Muscle layer of colon (tissue), 2 donors: ENCODE measurements around the gene SLC24A3.

Experiments used
- H3K27ac ChIP-seq: one replicate; pipeline ENCODE4 v1.7.0; 2013; ENCODE audit warnings: low read depth, mild to moderate bottlenecking, low read length, moderate library complexity
- H3K27me3 ChIP-seq, 2 donors: one replicate each; pipeline ENCODE4 v1.7.0; 2013; ENCODE audit warnings: low read length in 2 of 2, mild to moderate bottlenecking in 2 of 2; ENCODE audit not compliant: insufficient read depth in 2 of 2, control insufficient read depth in 1 of 2
- H3K36me3 ChIP-seq: one replicate; pipeline ENCODE4 v1.7.0; 2013; ENCODE audit warnings: mild to moderate bottlenecking, low read length; ENCODE audit not compliant: insufficient read depth
- H3K4me1 ChIP-seq: one replicate; pipeline ENCODE4 v1.7.0; 2013; ENCODE audit warnings: mild to moderate bottlenecking, low read length; ENCODE audit not compliant: insufficient read depth
- H3K4me3 ChIP-seq, 2 donors: one replicate each; pipeline ENCODE4 v1.7.0; 2013; ENCODE audit warnings: low read length in 2 of 2, low read depth in 1 of 2, mild to moderate bottlenecking in 1 of 2, moderate library complexity in 1 of 2
- H3K9ac ChIP-seq: one replicate; pipeline ENCODE4 v1.7.0; 2013; ENCODE audit warnings: low read length
- H3K9me3 ChIP-seq: one replicate; pipeline ENCODE4 v1.7.0; 2013; ENCODE audit warnings: mild to moderate bottlenecking, low read length
- donor health status: abdominal sarcoma.
- donor health status: Adenocarcinoma of cecum.

Gene SLC24A3

DNA sequence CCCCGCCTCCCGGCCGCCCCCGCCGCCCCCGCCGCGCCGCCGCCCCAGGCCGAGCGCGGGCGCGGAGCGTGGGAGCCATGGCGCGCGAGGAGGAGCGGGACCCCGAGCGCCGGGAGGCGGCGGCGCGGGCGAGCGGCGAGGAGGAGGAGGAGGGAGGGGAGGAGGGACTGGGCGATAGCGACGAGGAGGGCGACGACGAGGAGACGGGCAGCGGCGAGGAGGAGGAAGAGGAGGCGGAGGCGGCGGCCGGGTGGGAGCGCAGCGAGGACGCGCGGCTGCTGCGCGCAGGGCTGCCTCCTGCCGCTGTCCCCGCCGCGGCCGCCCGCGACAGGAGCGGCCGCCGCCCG, at the start of gene SLC24A3:
Gene SLC24A3, plus strand, starts transcription at position 174 of the 347 bp plus-strand sequence.
- no peaks in the 10 kb centered on the region for H3K36me3 ChIP-seq
- H3K9me3 ChIP-seq, result no peaks in the 10 kb centered on the region
- H3K27ac ChIP-seq, result peak within 1 kb of the TSS; percentile 82
- no peaks in the 10 kb centered on the region for H3K27me3 ChIP-seq
- peak within 1 kb of the TSS; percentile 52 for H3K9ac ChIP-seq
- H3K4me3 ChIP-seq, result peak within 1 kb of the TSS; percentile 71 to 73
- peaks cover 22% of the 10 kb centered on the region for H3K4me1 ChIP-seq

GRCh38 chr20:19170148-19170547, 42.3 kb upstream of the SLC24A3 start:
- Histone ChIP-seq H3K9ac (no peak overlapping the region), H3K4me3 (no peak overlapping the region), H3K27me3 (no peaks in the 10 kb centered on the region), H3K36me3 (no peaks in the 10 kb centered on the region), H3K4me1 (no peaks in the 10 kb centered on the region), H3K9me3 (no peaks in the 10 kb centered on the region), H3K27ac (no peak overlapping the region)

GRCh38 chr20:19172637-19173036, 39.8 kb upstream of the SLC24A3 start:
- H3K27me3 ChIP-seq, result no peaks in the 10 kb centered on the region

DNA sequence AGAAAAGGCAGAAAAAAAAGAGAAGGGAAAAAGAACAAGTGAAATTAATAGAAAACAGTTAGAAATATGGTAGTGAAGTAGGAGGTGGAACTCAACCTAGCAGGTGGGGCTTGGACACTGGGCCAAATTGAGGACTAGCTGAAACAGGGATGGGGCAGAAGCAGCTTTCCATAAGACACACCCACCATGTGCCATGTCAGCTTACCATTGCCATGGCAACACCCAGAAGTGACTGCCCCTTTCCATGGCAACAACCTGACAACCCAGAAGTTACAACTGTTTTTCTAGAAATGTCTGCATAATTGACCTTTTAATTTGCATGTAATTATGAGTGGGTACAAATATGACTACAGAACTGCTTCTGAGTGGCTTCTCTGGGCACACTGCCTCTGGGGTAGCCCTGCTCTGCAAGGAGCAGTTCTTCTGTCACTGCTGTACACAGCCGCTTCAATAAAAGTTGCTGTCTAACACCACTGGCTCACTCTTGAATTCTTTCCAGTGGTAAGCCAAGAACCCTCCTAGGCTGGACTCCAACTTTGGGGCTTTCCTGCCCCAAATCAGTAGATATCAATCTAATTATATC, 35.9 kb upstream of the SLC24A3 start:
- Histone ChIP-seq H3K27me3 (no peaks in the 10 kb centered on the region), H3K4me1 (no peaks in the 10 kb centered on the region), H3K4me3 (no peak overlapping the region), H3K9ac (no peak overlapping the region), H3K27ac (no peak overlapping the region), H3K9me3 (no peaks in the 10 kb centered on the region), H3K36me3 (no peaks in the 10 kb centered on the region)

More at GRCh38 chr20:19172637-19173036, 39.8 kb upstream of the SLC24A3 start:
- H3K27ac ChIP-seq, result no peak overlapping the region
- no peaks in the 10 kb centered on the region for H3K9me3 ChIP-seq
- H3K4me3 ChIP-seq, result no peak overlapping the region
- no peak overlapping the region for H3K9ac ChIP-seq
- no peaks in the 10 kb centered on the region for H3K36me3 ChIP-seq
- no peaks in the 10 kb centered on the region for H3K4me1 ChIP-seq

DNA sequence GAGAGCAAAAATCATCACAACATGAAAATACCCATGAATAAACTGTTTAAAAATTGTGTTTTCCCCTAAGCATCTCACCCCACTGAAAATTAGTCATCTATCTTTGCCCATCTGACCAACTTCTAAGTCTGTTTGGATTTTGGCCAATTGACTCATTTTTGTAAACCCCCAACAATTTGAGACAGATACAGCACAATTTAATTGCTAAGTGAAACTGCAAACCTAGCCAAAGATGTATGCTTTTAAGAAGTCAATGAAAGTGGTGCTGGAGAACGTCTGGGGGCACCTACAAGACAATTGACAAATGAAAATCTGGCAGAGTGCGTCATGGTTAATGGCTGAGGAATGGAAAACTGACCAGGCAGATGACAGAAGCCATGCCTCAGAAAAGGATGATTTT, 30.9 kb upstream of the SLC24A3 start:
- no peaks in the 10 kb centered on the region for H3K4me1 ChIP-seq
- H3K9ac ChIP-seq, result no peak overlapping the region
- H3K27me3 ChIP-seq, result no peaks in the 10 kb centered on the region
- H3K36me3 ChIP-seq, result no peaks in the 10 kb centered on the region
- H3K4me3 ChIP-seq, result no peak overlapping the region
- no peaks in the 10 kb centered on the region for H3K9me3 ChIP-seq
- H3K27ac ChIP-seq, result no peak overlapping the region

DNA sequence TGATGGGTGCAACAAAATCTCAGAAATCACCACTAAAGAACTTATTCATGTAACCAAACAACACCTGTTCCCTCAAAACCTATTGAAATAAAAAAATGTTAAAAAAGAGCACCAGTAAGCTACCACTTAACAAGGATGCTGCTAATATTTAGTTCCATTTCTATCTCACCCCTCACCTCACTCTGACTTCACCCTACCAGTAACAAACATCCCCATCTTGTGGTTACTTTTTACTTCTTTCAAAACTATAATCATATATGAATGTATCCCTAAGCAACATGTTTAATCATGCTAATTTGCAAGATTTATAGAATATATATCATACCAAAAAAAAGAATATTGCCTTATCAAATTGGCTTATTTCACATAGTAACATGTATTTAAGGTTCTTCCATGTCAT, 27.4 kb upstream of the SLC24A3 start:
- Histone ChIP-seq H3K4me3 (no peak overlapping the region), H3K9me3 (no peaks in the 10 kb centered on the region), H3K36me3 (no peaks in the 10 kb centered on the region), H3K27ac (no peak overlapping the region), H3K4me1 (no peaks in the 10 kb centered on the region), H3K9ac (no peak overlapping the region), H3K27me3 (no peaks in the 10 kb centered on the region)

DNA sequence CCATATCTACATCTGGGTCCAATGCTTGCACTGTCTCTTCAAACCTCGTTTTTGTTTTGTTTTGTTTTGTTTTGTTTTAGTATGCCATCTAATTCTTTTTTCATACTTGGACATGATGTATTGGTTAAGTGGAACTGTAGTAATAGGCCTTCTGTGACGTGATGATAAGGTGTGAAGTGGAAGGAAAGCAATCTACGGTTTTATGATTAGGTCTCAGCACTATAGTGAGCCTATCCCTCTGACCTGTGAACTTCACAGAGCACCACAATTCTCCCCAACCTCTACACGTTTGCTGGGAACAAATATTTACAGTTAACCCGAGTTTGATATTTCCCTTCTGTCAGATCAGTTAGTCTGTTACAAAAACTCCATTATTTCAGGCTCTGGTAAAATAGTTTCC, 19.1 kb upstream of the SLC24A3 start:
- Histone ChIP-seq H3K4me1 (no peaks in the 10 kb centered on the region), H3K9me3 (no peaks in the 10 kb centered on the region), H3K9ac (no peak overlapping the region), H3K4me3 (no peak overlapping the region), H3K27me3 (no peaks in the 10 kb centered on the region), H3K36me3 (no peaks in the 10 kb centered on the region), H3K27ac (no peak overlapping the region)

- Histone ChIP-seq H3K9me3 (no peaks in the 10 kb centered on the region), H3K4me3 (no peak overlapping the region), H3K27me3 (no peaks in the 10 kb centered on the region), H3K9ac (no peak overlapping the region), H3K36me3 (no peaks in the 10 kb centered on the region), H3K4me1 (peaks cover 6% of the 10 kb centered on the region), H3K27ac (no peak overlapping the region)
Observed at GRCh38 chr20:19205981-19206396, 6.5 kb upstream of the SLC24A3 start.

DNA sequence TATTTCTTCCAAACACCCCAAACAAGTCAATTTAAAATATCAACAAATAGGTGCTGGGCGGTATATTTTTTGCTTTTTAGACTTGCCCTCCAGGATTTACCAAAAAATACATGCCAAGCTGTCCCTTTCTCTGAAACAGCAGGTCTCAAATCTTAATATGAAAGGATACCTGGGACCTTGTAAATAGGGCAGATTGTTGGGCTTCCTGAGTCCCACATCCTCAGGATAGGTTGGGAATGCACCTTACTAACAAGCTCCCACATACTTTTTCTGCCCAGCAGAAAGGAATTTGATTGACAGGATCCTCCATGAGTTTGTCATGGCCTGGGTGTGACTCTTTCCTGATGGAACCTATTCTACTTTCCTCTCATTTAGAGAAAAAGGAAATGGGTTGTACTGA, 4.9 kb upstream of the SLC24A3 start:
- Histone ChIP-seq H3K27ac (no peak overlapping the region), H3K4me1 (peaks cover 13% of the 10 kb centered on the region), H3K9me3 (no peaks in the 10 kb centered on the region), H3K36me3 (no peaks in the 10 kb centered on the region), H3K9ac (no peak overlapping the region), H3K4me3 (no peak overlapping the region), H3K27me3 (no peaks in the 10 kb centered on the region)

DNA sequence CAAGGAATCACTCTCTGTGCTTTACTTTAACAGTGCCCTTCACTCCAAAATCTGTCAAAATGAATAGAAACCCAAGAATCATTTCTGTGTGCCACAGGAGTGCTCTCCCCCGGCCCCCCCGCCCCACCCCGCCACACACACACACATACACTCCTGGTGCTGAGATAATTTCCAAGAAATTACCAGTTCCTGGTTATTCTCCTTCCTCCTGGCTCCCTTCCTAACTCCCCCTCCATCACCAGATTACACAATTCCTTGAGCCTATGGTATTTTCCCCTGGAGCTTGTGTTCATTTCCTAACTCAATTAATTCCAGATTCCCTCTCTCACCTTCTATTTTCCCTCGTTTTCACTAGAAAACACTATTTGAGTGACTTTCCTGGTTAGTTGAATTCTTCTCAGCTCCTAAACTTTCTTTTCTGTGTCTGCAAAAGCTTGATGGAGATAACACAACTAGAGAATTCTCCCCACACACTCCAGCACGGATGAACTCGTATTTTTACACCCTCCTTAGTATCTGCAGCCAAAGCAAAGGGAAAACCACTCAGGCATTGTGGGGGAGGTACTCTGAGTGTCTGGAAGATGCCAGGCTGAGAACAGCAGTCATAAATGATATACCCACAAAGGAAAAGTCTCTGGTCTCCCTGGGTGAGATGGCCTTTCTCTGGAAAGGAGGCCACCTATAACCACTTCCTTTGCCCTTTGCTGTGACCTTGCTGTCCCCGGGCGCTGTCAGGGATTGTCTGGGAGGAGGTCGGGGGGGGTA, 1.9 kb upstream of the SLC24A3 start:
- no peaks in the 10 kb centered on the region for H3K36me3 ChIP-seq
- H3K4me1 ChIP-seq, result peaks cover 22% of the 10 kb centered on the region
- H3K27me3 ChIP-seq, result no peaks in the 10 kb centered on the region
- no peaks in the 10 kb centered on the region for H3K9me3 ChIP-seq
- no peak overlapping the region for H3K9ac ChIP-seq
- H3K4me3 ChIP-seq, result peak overlapping the region in 1 of 2 donors; percentile 62
- H3K27ac ChIP-seq, result peak overlapping the region; percentile 82

DNA sequence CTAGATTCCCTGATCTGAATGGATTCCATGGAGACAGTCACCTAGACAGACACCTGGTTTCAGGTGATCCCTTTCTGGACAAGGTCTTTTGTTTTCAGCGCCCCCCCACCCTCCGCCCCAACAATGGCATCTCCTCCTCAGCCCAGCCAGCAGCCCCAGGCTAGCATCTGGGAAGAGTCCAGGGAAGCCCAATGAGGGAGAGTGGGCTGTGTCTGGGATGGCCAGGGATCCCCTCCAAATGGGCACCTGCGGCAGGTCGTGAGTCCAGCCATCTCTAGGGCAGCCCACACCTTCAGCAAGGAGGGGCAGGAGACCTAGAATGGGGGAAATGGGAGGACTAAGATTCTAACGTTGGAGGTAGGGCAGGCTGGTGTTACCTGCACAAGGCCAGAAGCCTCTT, 1.2 kb upstream of the SLC24A3 start:
- peaks cover 22% of the 10 kb centered on the region for H3K4me1 ChIP-seq
- peak overlapping the region; percentile 82 for H3K27ac ChIP-seq
- peak overlapping the region; percentile 17 to 62 for H3K4me3 ChIP-seq

More for the DNA sequence above, 1.2 kb upstream of the SLC24A3 start:
- Histone ChIP-seq H3K36me3 (no peaks in the 10 kb centered on the region), H3K27me3 (no peaks in the 10 kb centered on the region), H3K9ac (no peak overlapping the region), H3K9me3 (no peaks in the 10 kb centered on the region)
